Astrocyte of the spinal cord (primary cell): ENCODE measurements around the gene RHOB.

ENCODE experiments used
- DNase-seq: peaks from one replicate; pipeline ENCODE4 v3.0.0; 2011; ENCODE audit warnings: low read depth, low spot score
- H3K4me3 ChIP-seq: 2 replicates; pipeline ENCODE4 v1.5.1; 2011; ENCODE audit warnings: low read depth, mild to moderate bottlenecking, low read length, moderate library complexity
- CTCF ChIP-seq: IDR thresholded peaks from 2 replicates; pipeline ENCODE4 v1.5.1; 2012; ENCODE audit warnings: low read depth, mild to moderate bottlenecking, low read length, inconsistent platforms
- in situ Hi-C: cut with HindIII; loops from 2 replicates; pipeline ENCODE4 v1.10.0; 2017; ENCODE audit warnings: low sequenced_read_pairs

RHOB gene

GRCh38 chr2:20436716-20437470 lies 10.0 kb upstream of the RHOB start:
- no peak for DNase-seq
- TF ChIP-seq CTCF: no peak
- in situ Hi-C loops: no loop called here
- H3K4me3 ChIP-seq: no peak overlapping the region

GRCh38 chr2:20438334-20439192 lies 8.3 kb upstream of the RHOB start:
- H3K4me3 ChIP-seq: peak overlapping the region; percentile 7
- no peak for TF ChIP-seq CTCF
- DNase-seq: peak; percentile 86
- in situ Hi-C loops: no loop called here

- peak; percentile 45 for DNase-seq
- H3K4me3 ChIP-seq: peak overlapping the region; percentile 7
- in situ Hi-C loops: no loop called here
- TF ChIP-seq CTCF: no peak
Measured at GRCh38 chr2:20439193-20439475, 7.7 kb upstream of the RHOB start.

- no peak overlapping the region for H3K4me3 ChIP-seq
- in situ Hi-C loops: no loop called here
- no peak for DNase-seq
- no peak for TF ChIP-seq CTCF
Measured at GRCh38 chr2:20439503-20439902, 7.4 kb upstream of the RHOB start.

- H3K4me3 ChIP-seq: no peak overlapping the region
- no peak for DNase-seq
- in situ Hi-C loops: no loop called here
- TF ChIP-seq CTCF: no peak
Measured at GRCh38 chr2:20440001-20440560, 6.8 kb upstream of the RHOB start.

GRCh38 chr2:20443276-20443920 lies 3.5 kb upstream of the RHOB start:
- DNase-seq: peak; percentile 70
- H3K4me3 ChIP-seq: no peak overlapping the region
- TF ChIP-seq CTCF: peak; percentile 42
- in situ Hi-C loops: no loop called here
